Calu3 (cell line): ENCODE results near the gene SPPL3. TPM values are rescaled to one million over a fixed set of nuclear protein-coding genes. Genes with fewer than 3 reads are reported as not detected.
"Not testable (repeated sequence)": the region's sequence is repeated elsewhere in the genome, so short reads cannot be mapped to it uniquely, and the experiment has no call there.

Source experiments
- BruUV-seq: library from RNA; stranded (reverse); fragments of 400-500 nt; replicated peaks from 2 replicates; lab custom pipeline; 2021; lab: Mats Ljungman, UMichigan
- CTCF ChIA-PET: fragments of 300-600 bp; sonication (Branson Sonifier 250); formaldehyde crosslinking; loops from one replicate; lab custom pipeline; 2022; ENCODE audit warnings: antibody characterized with exemption; lab: Charles Lee
- DNase-seq: peaks from one replicate; pipeline ENCODE4 v3.0.0; 2022
- H3K27ac Mint-ChIP-seq: one replicate; pipeline ENCODE4 v1.8.0; 2022; ENCODE audit warnings: mixed read lengths; ENCODE audit not compliant: unreplicated experiment
- H3K27me3 Mint-ChIP-seq: one replicate; pipeline ENCODE4 v1.8.0; 2022; ENCODE audit warnings: mixed read lengths; ENCODE audit not compliant: unreplicated experiment
- H3K36me3 Mint-ChIP-seq: one replicate; pipeline ENCODE4 v1.8.0; 2022; ENCODE audit warnings: mild to moderate bottlenecking, moderate library complexity, mixed read lengths; ENCODE audit not compliant: insufficient read depth, unreplicated experiment
- H3K4me1 Mint-ChIP-seq: one replicate; pipeline ENCODE4 v1.8.0; 2022; ENCODE audit warnings: mild to moderate bottlenecking, low read depth, mixed read lengths; ENCODE audit not compliant: unreplicated experiment
- H3K4me3 Mint-ChIP-seq: one replicate; pipeline ENCODE4 v1.8.0; 2022; ENCODE audit warnings: mild to moderate bottlenecking, low read depth, moderate library complexity, mixed read lengths; ENCODE audit not compliant: unreplicated experiment
- H3K9me3 Mint-ChIP-seq: one replicate; pipeline ENCODE4 v1.8.0; 2022; ENCODE audit warnings: low read depth, mixed read lengths; ENCODE audit not compliant: unreplicated experiment
- CTCF ChIP-seq: fragments of 200-600 bp; IDR thresholded peaks from one replicate; pipeline ENCODE4 v1.8.0; 2022; ENCODE audit warnings: antibody characterized with exemption; ENCODE audit not compliant: unreplicated experiment
- intact Hi-C: fragments of 100-400 bp; cut with micrococcal nuclease; formaldehyde crosslinking; loops from one replicate; pipeline ENCODE4 v1.10.0; 2022; ENCODE audit not compliant: unreplicated experiment
- total RNA-seq: library from RNA; stranded (reverse); gene quantifications from 2 replicates; pipeline ENCODE4 v1.2.3, GENCODE V29; 2022

SPPL3 gene
- total RNA-seq, 1 experiment from 2014 or later, result 61.0 TPM

DNA sequence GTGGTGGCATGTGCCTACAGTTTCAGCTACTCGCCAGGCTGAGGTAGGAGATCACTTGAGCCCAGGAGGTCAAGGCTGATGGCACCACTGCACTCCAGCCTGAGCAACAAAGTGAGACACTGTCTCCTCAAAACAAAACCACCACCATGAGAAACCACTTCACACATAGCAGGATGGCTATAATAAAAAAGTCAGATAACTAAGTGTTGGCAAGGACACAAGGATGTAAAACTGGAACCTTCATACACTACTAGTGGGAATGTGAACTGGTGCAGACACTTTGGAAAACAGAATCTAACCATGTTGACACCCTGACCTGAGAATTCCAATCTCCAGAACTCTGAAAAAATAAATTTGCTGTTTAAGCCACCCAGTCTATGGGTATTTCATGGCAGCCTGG lies 110.8 kb downstream of the SPPL3 start:
- Mint-ChIP-seq H3K27me3 (no peaks in the 10 kb centered on the region), H3K4me1 (no peaks in the 10 kb centered on the region), H3K4me3 (no peak overlapping the region), H3K36me3 (peaks cover 6% of the 10 kb centered on the region), H3K27ac (no peak overlapping the region), H3K9me3 (peaks cover 3% of the 10 kb centered on the region)
- no peak for TF ChIP-seq CTCF
- intact Hi-C loops, result no loop called here
- no peak for DNase-seq
- BruUV-seq, result no TSS peak
- CTCF ChIA-PET, result no interaction called here

- DNase-seq, intact Hi-C loops, BruUV-seq, H3K27ac Mint-ChIP-seq, H3K4me1 Mint-ChIP-seq, H3K27me3 Mint-ChIP-seq, H3K36me3 Mint-ChIP-seq, H3K4me3 Mint-ChIP-seq, H3K9me3 Mint-ChIP-seq: not testable (repeated sequence)
- CTCF ChIA-PET, result interaction anchor here (0.7 kb wide), 1 partner anchor 26 kb away, joined by 6 read pairs; no protein-coding TSS in a partner anchor
Measured at GRCh38 chr12:120792456-120792855, 111.7 kb downstream of the SPPL3 start.

GRCh38 chr12:120791669-120792176 lies 112.4 kb downstream of the SPPL3 start:
- no peak for DNase-seq
- no TSS peak for BruUV-seq
- Mint-ChIP-seq H3K9me3 (peaks cover 3% of the 10 kb centered on the region), H3K27me3 (no peaks in the 10 kb centered on the region), H3K4me1 (no peaks in the 10 kb centered on the region), H3K27ac (no peak overlapping the region), H3K36me3 (no peaks in the 10 kb centered on the region), H3K4me3 (no peak overlapping the region)
- no peak for TF ChIP-seq CTCF
- intact Hi-C loops, result no loop called here
- CTCF ChIA-PET, result interaction anchor here (0.7 kb wide), 1 partner anchor 27 kb away, joined by 6 read pairs; no protein-coding TSS in a partner anchor

DNA sequence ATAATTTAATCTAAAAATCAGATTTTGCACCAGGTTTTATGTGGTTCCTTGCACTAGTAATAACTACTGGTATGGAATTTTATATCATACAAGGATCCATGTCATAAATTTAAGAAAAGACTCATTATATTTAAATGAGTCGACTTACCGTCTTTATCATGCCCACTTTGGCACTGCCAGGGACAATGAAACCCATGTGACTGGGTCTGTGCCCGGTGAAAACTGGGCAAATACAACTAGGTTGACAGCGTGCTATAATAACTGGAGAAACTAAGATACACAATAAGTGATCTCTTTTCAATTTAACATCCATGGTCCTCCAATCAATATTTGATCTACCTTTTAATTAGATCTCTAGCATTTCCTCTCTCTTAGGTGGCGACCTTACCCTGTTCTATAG lies 114.0 kb downstream of the SPPL3 start:
- no peak overlapping the region for H3K27ac Mint-ChIP-seq
- TSS peak; percentile 13 for BruUV-seq
- no peak overlapping the region for H3K4me3 Mint-ChIP-seq
- H3K36me3 Mint-ChIP-seq, result no peaks in the 10 kb centered on the region
- intact Hi-C loops, result no loop called here
- H3K27me3 Mint-ChIP-seq, result no peaks in the 10 kb centered on the region
- TF ChIP-seq CTCF, result no peak
- H3K9me3 Mint-ChIP-seq, result no peaks in the 10 kb centered on the region
- no peaks in the 10 kb centered on the region for H3K4me1 Mint-ChIP-seq
- no peak for DNase-seq
- CTCF ChIA-PET, result no interaction called here

DNA sequence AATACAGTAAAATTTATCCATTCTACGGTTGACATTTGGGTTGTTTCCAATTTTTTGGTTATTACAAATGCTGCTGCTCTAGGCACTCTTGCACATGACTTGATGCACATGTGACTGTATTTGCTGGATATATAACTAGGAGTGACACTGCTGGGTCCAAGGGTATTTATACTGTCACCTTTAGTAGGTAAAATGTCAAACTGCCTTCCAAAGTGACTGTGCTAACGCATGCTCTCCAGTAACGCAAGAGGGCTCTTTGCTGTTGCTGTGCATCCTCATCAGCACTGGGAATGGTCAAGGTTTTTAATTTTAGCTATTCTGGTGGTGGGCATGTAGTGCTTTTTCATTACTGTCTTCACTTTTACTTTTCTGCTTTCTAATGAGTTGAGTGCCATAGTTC lies 116.3 kb downstream of the SPPL3 start:
- Mint-ChIP-seq H3K27me3 (no peaks in the 10 kb centered on the region), H3K36me3 (peaks cover 5% of the 10 kb centered on the region), H3K9me3 (no peaks in the 10 kb centered on the region), H3K27ac (no peak overlapping the region), H3K4me3 (no peak overlapping the region), H3K4me1 (no peaks in the 10 kb centered on the region)
- no TSS peak for BruUV-seq
- no peak for TF ChIP-seq CTCF
- no peak for DNase-seq
- intact Hi-C loops, result no loop called here
- CTCF ChIA-PET, result no interaction called here
